CD4-positive, alpha-beta memory T cell (primary cell): ENCODE results near the gene TUBB6. TPM values are rescaled to one million over a fixed set of nuclear protein-coding genes. Genes with fewer than 3 reads are reported as not detected.

Experiments used
- CTCF ChIA-PET: fragments of 350-600 bp; sonication (Branson Sonifier 250); formaldehyde crosslinking; loops from one replicate; lab custom pipeline; 2021; ENCODE audit warnings: inconsistent platforms; ENCODE audit not compliant: partially characterized antibody; lab: Charles Lee
- POLR2A ChIA-PET: fragments of 350-600 bp; sonication (Branson Sonifier 250); formaldehyde crosslinking; loops from one replicate; lab custom pipeline; 2021; ENCODE audit not compliant: partially characterized antibody; lab: Charles Lee
- DNase-seq, 5 donors: peaks; one replicate each; pipeline versions ENCODE4 v3.0.0 to v3.0.0-alpha.2; 2020 to 2022; ENCODE audit warnings: mixed read lengths in 1 of 5
- H3K27ac ChIP-seq: one replicate; pipeline ENCODE4 v1.7.0; 2013; ENCODE audit warnings: low read depth, low read length
- H3K27me3 ChIP-seq: 2 replicates; pipeline ENCODE4 v1.7.0; 2013; ENCODE audit warnings: mild to moderate bottlenecking, low read length, moderate library complexity; ENCODE audit not compliant: insufficient read depth
- H3K36me3 ChIP-seq: 2 replicates; pipeline ENCODE4 v1.7.0; 2013; ENCODE audit warnings: mild to moderate bottlenecking, low read length, moderate library complexity; ENCODE audit not compliant: insufficient read depth
- H3K4me1 ChIP-seq: 2 replicates; pipeline ENCODE4 v1.7.0; 2013; ENCODE audit warnings: mild to moderate bottlenecking, low read length, moderate library complexity; ENCODE audit not compliant: insufficient read depth
- H3K4me3 ChIP-seq, 2 donors: one replicate each; pipeline ENCODE4 v1.7.0; 2013; ENCODE audit warnings: low read length in 2 of 2, mild to moderate bottlenecking in 1 of 2
- H3K9me3 ChIP-seq, 2 donors: one replicate each; pipeline ENCODE4 v1.7.0; 2013; ENCODE audit warnings: low read length in 2 of 2, control low read depth in 1 of 2; ENCODE audit not compliant: control insufficient read depth in 1 of 2
- H3K27ac Mint-ChIP-seq, 7 donors: one replicate each; pipeline ENCODE4 v1.8.0; 2020 to 2021; ENCODE audit warnings: mixed read lengths in 7 of 7, mild to moderate bottlenecking in 6 of 7, inconsistent platforms in 3 of 7, moderate library complexity in 3 of 7
- H3K27me3 Mint-ChIP-seq, 2 donors: one replicate each; pipeline ENCODE4 v1.8.0; 2020 to 2021; ENCODE audit warnings: mixed read lengths in 2 of 2
- H3K36me3 Mint-ChIP-seq, 2 donors: one replicate each; pipeline ENCODE4 v1.8.0; 2020 to 2021; ENCODE audit warnings: mixed read lengths in 2 of 2, inconsistent platforms in 1 of 2, mild to moderate bottlenecking in 1 of 2
- H3K4me1 Mint-ChIP-seq, 4 donors: one replicate each; pipeline ENCODE4 v1.8.0; 2020 to 2021; ENCODE audit warnings: mixed read lengths in 4 of 4, mild to moderate bottlenecking in 1 of 4
- H3K4me3 Mint-ChIP-seq, 8 donors: one replicate each; pipeline ENCODE4 v1.8.0; 2020 to 2021; ENCODE audit warnings: mixed read lengths in 8 of 8, mild to moderate bottlenecking in 7 of 8, moderate library complexity in 6 of 8, inconsistent platforms in 3 of 8
- H3K9me3 Mint-ChIP-seq, 8 donors: one replicate each; pipeline ENCODE4 v1.8.0; 2020 to 2021; ENCODE audit warnings: mixed read lengths in 8 of 8, mild to moderate bottlenecking in 5 of 8, inconsistent platforms in 3 of 8, moderate library complexity in 1 of 8
- intact Hi-C: fragments of 100-400 bp; cut with micrococcal nuclease; formaldehyde crosslinking; loops from one replicate; pipeline ENCODE4 v1.15.1; 2023
- polyA plus RNA-seq, 2 donors: library from polyadenylated mRNA; unstranded; fragments of 300-500 nt; fragmentation: Illumina TruSeq; gene quantifications; one replicate each; pipeline ENCODE4 v1.2.3, GENCODE V29; 2021
- total RNA-seq, 2 experiments: library from RNA; stranded (reverse); gene quantifications; one replicate each; pipeline ENCODE4 v1.2.3, GENCODE V29; 2021

The TUBB6 gene
- total and polyA plus RNA-seq, 4 experiments from 2014 or later = 0.96 to 3.2 (median 1.6) TPM

- intact Hi-C loops = no loop called here
- Histone ChIP-seq H3K36me3 (no peaks in the 10 kb centered on the region), H3K4me3 (no peak overlapping the region), H3K9me3 (no peaks in the 10 kb centered on the region), H3K27me3 (peaks cover 9% of the 10 kb centered on the region), H3K27ac (no peak overlapping the region), H3K4me1 (peaks cover 9% of the 10 kb centered on the region)
- Mint-ChIP-seq H3K9me3 (peaks cover 0 to 4% (median 0%) of the 10 kb centered on the region in 8 donors), H3K36me3 (no peaks in the 10 kb centered on the region), H3K27ac (no peak overlapping the region), H3K4me1 (peaks cover 3 to 12% (median 10%) of the 10 kb centered on the region in 4 donors), H3K27me3 (peaks cover 26 to 33% of the 10 kb centered on the region in 2 donors), H3K4me3 (no peak overlapping the region)
- ChIA-PET CTCF (no interaction called here), POLR2A (no interaction called here)
- DNase-seq = no peak
These were observed 5.5 kb upstream of the TUBB6 start for GRCh38 chr18:12302391-12303147.

GRCh38 chr18:12304351-12305210, 3.5 kb upstream of the TUBB6 start:
- no peaks in the 10 kb centered on the region for H3K9me3 ChIP-seq
- DNase-seq = no peak
- Mint-ChIP-seq H3K9me3 (peaks cover 0 to 2% (median under 1%) of the 10 kb centered on the region in 8 donors), H3K4me1 (peaks cover 3 to 15% (median 10%) of the 10 kb centered on the region in 4 donors), H3K36me3 (peaks cover 0 to 1% of the 10 kb centered on the region in 2 donors), H3K27me3 (peaks cover 31 to 36% of the 10 kb centered on the region in 2 donors), H3K27ac (no peak overlapping the region), H3K4me3 (peak overlapping the region in 1 of 8 donors; percentile 49)
- peaks cover 9% of the 10 kb centered on the region for H3K27me3 ChIP-seq
- H3K4me1 ChIP-seq = peaks cover 9% of the 10 kb centered on the region
- H3K36me3 ChIP-seq = no peaks in the 10 kb centered on the region
- intact Hi-C loops = no loop called here
- H3K27ac ChIP-seq = no peak overlapping the region
- no peak overlapping the region for H3K4me3 ChIP-seq
- ChIA-PET POLR2A (no interaction called here), CTCF (no interaction called here)

- POLR2A ChIA-PET = no interaction called here
- Histone ChIP-seq H3K27me3 (peaks cover 9% of the 10 kb centered on the region), H3K4me1 (peaks cover 9% of the 10 kb centered on the region), H3K4me3 (no peak overlapping the region), H3K27ac (no peak overlapping the region), H3K36me3 (no peaks in the 10 kb centered on the region), H3K9me3 (no peaks in the 10 kb centered on the region)
- Mint-ChIP-seq H3K36me3 (peaks cover 0 to 3% of the 10 kb centered on the region in 2 donors), H3K27ac (no peak overlapping the region), H3K9me3 (peaks cover 0 to 5% (median 3%) of the 10 kb centered on the region in 8 donors), H3K4me3 (no peak overlapping the region), H3K27me3 (peaks cover 34 to 39% of the 10 kb centered on the region in 2 donors), H3K4me1 (peaks cover 3 to 17% (median 10%) of the 10 kb centered on the region in 4 donors)
- DNase-seq = no peak
- CTCF ChIA-PET = no interaction called here
- intact Hi-C loops = no loop called here
These were observed 2.8 kb upstream of the TUBB6 start for GRCh38 chr18:12305211-12305610.

GRCh38 chr18:12305930-12306629, 2.0 kb upstream of the TUBB6 start:
- peaks cover 0 to 3% of the 10 kb centered on the region in 2 donors for H3K36me3 Mint-ChIP-seq
- no peak overlapping the region for H3K27ac ChIP-seq
- peaks cover 35 to 36% of the 10 kb centered on the region in 2 donors for H3K27me3 Mint-ChIP-seq
- H3K9me3 ChIP-seq = no peaks in the 10 kb centered on the region
- no peak overlapping the region for H3K27ac Mint-ChIP-seq
- ChIA-PET POLR2A (no interaction called here), CTCF (no interaction called here)
- H3K4me3 ChIP-seq = no peak overlapping the region
- H3K4me3 Mint-ChIP-seq = peak overlapping the region in 3 of 8 donors; percentile 15 to 74 (median 26)
- H3K9me3 Mint-ChIP-seq = peaks cover 0 to 10% (median 3%) of the 10 kb centered on the region in 8 donors
- peaks cover 9% of the 10 kb centered on the region for H3K27me3 ChIP-seq
- intact Hi-C loops = no loop called here
- peaks cover 9% of the 10 kb centered on the region for H3K4me1 ChIP-seq
- H3K36me3 ChIP-seq = no peaks in the 10 kb centered on the region
- H3K4me1 Mint-ChIP-seq = peaks cover 3 to 17% (median 10%) of the 10 kb centered on the region in 4 donors
- DNase-seq = no peak

- H3K4me1 ChIP-seq = peaks cover 9% of the 10 kb centered on the region
- H3K36me3 Mint-ChIP-seq = peaks cover 0 to 3% of the 10 kb centered on the region in 2 donors
- no peak for DNase-seq
- H3K27me3 Mint-ChIP-seq = peaks cover 35 to 38% of the 10 kb centered on the region in 2 donors
- H3K36me3 ChIP-seq = no peaks in the 10 kb centered on the region
- no peak overlapping the region for H3K4me3 ChIP-seq
- peaks cover 0 to 4% of the 10 kb centered on the region in 2 donors for H3K9me3 ChIP-seq
- no peak overlapping the region for H3K27ac ChIP-seq
- ChIA-PET POLR2A (no interaction called here), CTCF (no interaction called here)
- peaks cover 3 to 17% (median 10%) of the 10 kb centered on the region in 4 donors for H3K4me1 Mint-ChIP-seq
- H3K4me3 Mint-ChIP-seq = peak overlapping the region; percentile 24 to 85 (median 73)
- peaks cover 9% of the 10 kb centered on the region for H3K27me3 ChIP-seq
- H3K9me3 Mint-ChIP-seq = peaks cover 0 to 18% (median 10%) of the 10 kb centered on the region in 8 donors
- peak overlapping the region in 1 of 7 donors; percentile 71 for H3K27ac Mint-ChIP-seq
- intact Hi-C loops = no loop called here
These were observed 1.0 kb upstream of the TUBB6 start for GRCh38 chr18:12306752-12307700.

GRCh38 chr18:12308386-12309100, 502 bp downstream of the TUBB6 start:
- Mint-ChIP-seq H3K4me1 (peaks cover 3 to 17% (median 10%) of the 10 kb centered on the region in 4 donors), H3K4me3 (peak overlapping the region in 6 of 8 donors; percentile 51 to 70 (median 64)), H3K9me3 (peaks cover 0 to 29% (median 17%) of the 10 kb centered on the region in 8 donors), H3K36me3 (peaks cover 0 to 4% of the 10 kb centered on the region in 2 donors), H3K27me3 (peaks cover 35 to 38% of the 10 kb centered on the region in 2 donors), H3K27ac (no peak overlapping the region)
- peaks cover 0 to 4% of the 10 kb centered on the region in 2 donors for H3K9me3 ChIP-seq
- H3K36me3 ChIP-seq = no peaks in the 10 kb centered on the region
- ChIA-PET POLR2A (no interaction called here), CTCF (no interaction called here)
- peaks cover 9% of the 10 kb centered on the region for H3K4me1 ChIP-seq
- no peak overlapping the region for H3K27ac ChIP-seq
- intact Hi-C loops = no loop called here
- H3K4me3 ChIP-seq = no peak overlapping the region
- H3K27me3 ChIP-seq = peaks cover 9% of the 10 kb centered on the region
- DNase-seq = no peak
